Measurements from ENCODE around the gene DNAH7.

Gene DNAH7

GRCh38 chr2:196000551-196000950 is 68.1 kb downstream of the DNAH7 start:
- H3K27ac ChIP-seq = no peak overlapping the region
- no peak for TF ChIP-seq CTCF (conservative IDR thresholded peaks at IDR 0.05; ENCODE audit: low read depth)
- ChIA-PET POLR2A (ENCODE audit: low non-redundant PET) (no interaction called here), CTCF (no interaction called here)
- DNase-seq (ENCODE audit: low spot score) = no peak

- no peak for TF ChIP-seq CTCF (conservative IDR thresholded peaks at IDR 0.05; ENCODE audit: low read depth)
- ChIA-PET CTCF (interaction anchor here (0.7 kb wide), 1 partner anchor 205 kb away, joined by 5 read pairs; no protein-coding TSS in a partner anchor), POLR2A (ENCODE audit: low non-redundant PET) (no interaction called here)
Observed at GRCh38 chr2:195998070-195998469, 70.6 kb downstream of the DNAH7 start.

GRCh38 chr2:195995499-195995898 is 73.1 kb downstream of the DNAH7 start:
- TF ChIP-seq CTCF (conservative IDR thresholded peaks at IDR 0.05; ENCODE audit: low read depth) = no peak
- POLR2A ChIA-PET (ENCODE audit: low non-redundant PET) = no interaction called here
- H3K27ac ChIP-seq = no peak overlapping the region
- DNase-seq (ENCODE audit: low spot score) = no peak
- CTCF ChIA-PET = no interaction called here

More at GRCh38 chr2:195998070-195998469, 70.6 kb downstream of the DNAH7 start:
- no peak overlapping the region for H3K27ac ChIP-seq
- DNase-seq (ENCODE audit: low spot score) = no peak

- DNase-seq (ENCODE audit: low spot score) = no peak
- TF ChIP-seq CTCF (conservative IDR thresholded peaks at IDR 0.05; ENCODE audit: low read depth) = no peak
- POLR2A ChIA-PET (ENCODE audit: low non-redundant PET) = no interaction called here
- CTCF ChIA-PET = no interaction called here
- no peak overlapping the region for H3K27ac ChIP-seq
Observed at GRCh38 chr2:195993623-195994022, 75.0 kb downstream of the DNAH7 start.

GRCh38 chr2:195985741-195986140 is 82.9 kb downstream of the DNAH7 start:
- no peak overlapping the region for H3K27ac ChIP-seq
- DNase-seq (ENCODE audit: low spot score) = no peak
- POLR2A ChIA-PET (ENCODE audit: low non-redundant PET) = no interaction called here
- CTCF ChIA-PET = interaction anchor here (1.2 kb wide), 1 partner anchor 16 kb away, joined by 3 read pairs; no protein-coding TSS in a partner anchor
- TF ChIP-seq CTCF (conservative IDR thresholded peaks at IDR 0.05; ENCODE audit: low read depth) = no peak

GRCh38 chr2:195984923-195985726 is 83.5 kb downstream of the DNAH7 start:
- ChIA-PET CTCF (interaction anchor here (0.6 to 1.2 kb wide), 2 partner anchors 15 to 50 kb away, joined by 3 to 5 read pairs; no protein-coding TSS in a partner anchor), POLR2A (ENCODE audit: low non-redundant PET) (no interaction called here)
- H3K27ac ChIP-seq = no peak overlapping the region
- no peak for DNase-seq (ENCODE audit: low spot score)
- TF ChIP-seq CTCF (conservative IDR thresholded peaks at IDR 0.05; ENCODE audit: low read depth) = no peak
